Sigmoid colon (tissue), 4 donors: Measurements from ENCODE around the gene RBFOX1.

Experiments
- CTCF ChIP-seq, 4 experiments: fragments of 450-650 bp in 3 of 4; fragments of 200-600 bp in 1 of 4; IDR thresholded peaks; one replicate each; pipeline ENCODE4 v1.5.1; 2016 to 2019; ENCODE audit warnings: antibody characterized with exemption in 4 of 4, mild to moderate bottlenecking in 3 of 4, moderate library complexity in 2 of 4
- EP300 ChIP-seq, 4 donors: sonication (generic); formaldehyde crosslinking; IDR thresholded peaks; one replicate each; pipeline ENCODE4 v1.6.1; 2017; ENCODE audit warnings: antibody characterized with exemption in 4 of 4
- POLR2A ChIP-seq, 2 donors: fragments of 450-650 bp; IDR thresholded peaks; one replicate each; pipeline ENCODE4 v1.6.1; 2016; ENCODE audit warnings: antibody characterized with exemption in 2 of 2, mild to moderate bottlenecking in 2 of 2, moderate library complexity in 2 of 2
- POLR2AphosphoS5 ChIP-seq, 4 donors: sonication (generic); formaldehyde crosslinking; IDR thresholded peaks; one replicate each; pipeline ENCODE4 v1.6.1; 2017; ENCODE audit warnings: antibody characterized with exemption in 4 of 4

- no peak for TF ChIP-seq CTCF (IDR thresholded peaks at IDR 0.05)
- no peak for TF ChIP-seq POLR2A (IDR thresholded peaks at IDR 0.05)
- no peak for TF ChIP-seq POLR2AphosphoS5 (IDR thresholded peaks at IDR 0.05)
- TF ChIP-seq EP300 (IDR thresholded peaks at IDR 0.05) = no peak
These were observed 6.8 kb upstream of the RBFOX1 start for GRCh38 chr16:7325834-7326233.
